Measurements from ENCODE around the gene DCN. TPM values are rescaled to one million over a fixed set of nuclear protein-coding genes. Genes with fewer than 3 reads are reported as not detected.

The DCN gene
- total RNA-seq, 2 experiments from 2014 or later, result not detected

- DNase-seq (no peak), ATAC-seq (no peak)
- Mint-ChIP-seq H3K4me1 (no peaks in the 10 kb centered on the region), H3K27me3 (peaks cover 6% of the 10 kb centered on the region), H3K4me3 (no peak overlapping the region), H3K36me3 (ENCODE audit: low read depth) (no peaks in the 10 kb centered on the region), H3K9me3 (ENCODE audit: low read depth) (no peaks in the 10 kb centered on the region), H3K27ac (no peak overlapping the region)
- CTCF ChIA-PET, result interaction anchor here (1.0 to 1.3 kb wide), 2 partner anchors 10 to 12 kb away, joined by 3 read pairs; partner anchors contain the start of gene LUM
- intact Hi-C loops (cut with DNase I, micrococcal nuclease), result no loop called here
- POLR2A ChIA-PET, result no interaction called here
Observed at GRCh38 chr12:91098941-91099340, 83.7 kb downstream of the DCN start.

DNA sequence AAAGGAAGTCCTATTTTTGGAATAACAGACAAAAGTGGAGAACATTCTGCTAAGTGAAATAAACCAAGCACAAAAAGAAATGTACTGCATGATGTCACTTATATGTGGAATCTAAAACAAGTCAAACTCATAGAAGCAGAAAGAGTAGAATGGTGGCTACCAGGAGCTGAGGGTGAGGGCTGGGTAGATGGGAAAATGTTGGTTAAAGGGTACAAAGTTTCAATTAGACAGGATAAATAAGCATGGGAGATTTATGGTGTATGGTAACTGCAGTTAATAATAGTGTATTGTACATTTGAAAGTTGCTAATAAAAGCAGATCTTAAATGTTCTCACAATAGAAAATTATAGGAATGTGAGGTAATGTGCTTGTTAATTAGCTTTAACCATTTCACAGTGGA is 84.2 kb downstream of the DCN start:
- Mint-ChIP-seq H3K27me3 (peaks cover 8% of the 10 kb centered on the region), H3K27ac (no peak overlapping the region), H3K9me3 (ENCODE audit: low read depth) (peaks cover under 1% of the 10 kb centered on the region), H3K36me3 (ENCODE audit: low read depth) (no peaks in the 10 kb centered on the region), H3K4me1 (no peaks in the 10 kb centered on the region), H3K4me3 (no peak overlapping the region)
- POLR2A ChIA-PET, result no interaction called here
- intact Hi-C loops (cut with DNase I, micrococcal nuclease), result no loop called here
- CTCF ChIA-PET, result no interaction called here
- DNase-seq (no peak), ATAC-seq (no peak)

- CTCF ChIA-PET, result interaction anchor here (0.6 kb wide), 1 partner anchor 1615 kb away, joined by 3 read pairs; no protein-coding TSS in a partner anchor
- no peak for ATAC-seq
- Mint-ChIP-seq H3K27ac (no peak overlapping the region), H3K27me3 (peaks cover 8% of the 10 kb centered on the region), H3K9me3 (ENCODE audit: low read depth) (peaks cover 6% of the 10 kb centered on the region), H3K4me3 (no peak overlapping the region), H3K36me3 (ENCODE audit: low read depth) (no peaks in the 10 kb centered on the region), H3K4me1 (no peaks in the 10 kb centered on the region)
- POLR2A ChIA-PET, result no interaction called here
- DNase-seq, result no peak
- intact Hi-C loops (cut with DNase I, micrococcal nuclease), result no loop called here
Observed at GRCh38 chr12:91094957-91095356, 87.7 kb downstream of the DCN start.

GRCh38 chr12:91094032-91094662 is 88.5 kb downstream of the DCN start:
- POLR2A ChIA-PET, result no interaction called here
- intact Hi-C loops (cut with DNase I, micrococcal nuclease), result no loop called here
- peaks cover 12% of the 10 kb centered on the region for H3K9me3 Mint-ChIP-seq (ENCODE audit: low read depth)

GRCh38 chr12:91093341-91093740 is 89.3 kb downstream of the DCN start:
- intact Hi-C loops (cut with DNase I, micrococcal nuclease), result no loop called here
- peaks cover 6% of the 10 kb centered on the region for H3K27me3 Mint-ChIP-seq
- H3K4me3 Mint-ChIP-seq, result no peak overlapping the region
- ChIA-PET POLR2A (no interaction called here), CTCF (no interaction called here)
- no peak for DNase-seq
- no peaks in the 10 kb centered on the region for H3K4me1 Mint-ChIP-seq
- H3K9me3 Mint-ChIP-seq (ENCODE audit: low read depth), result peaks cover 14% of the 10 kb centered on the region
- H3K36me3 Mint-ChIP-seq (ENCODE audit: low read depth), result no peaks in the 10 kb centered on the region
- ATAC-seq, result no peak
- no peak overlapping the region for H3K27ac Mint-ChIP-seq

More at GRCh38 chr12:91094032-91094662, 88.5 kb downstream of the DCN start:
- Mint-ChIP-seq H3K36me3 (ENCODE audit: low read depth) (no peaks in the 10 kb centered on the region), H3K27ac (no peak overlapping the region), H3K4me1 (no peaks in the 10 kb centered on the region), H3K27me3 (peaks cover 6% of the 10 kb centered on the region), H3K4me3 (no peak overlapping the region)
- no peak for ATAC-seq
- CTCF ChIA-PET, result interaction anchor here (0.6 kb wide), 1 partner anchor 1614 kb away, joined by 3 read pairs; no protein-coding TSS in a partner anchor
- no peak for DNase-seq

GRCh38 chr12:91091916-91092715 is 90.5 kb downstream of the DCN start:
- DNase-seq (no peak), ATAC-seq (no peak)
- intact Hi-C loops (cut with DNase I, micrococcal nuclease), result no loop called here
- peaks cover 14% of the 10 kb centered on the region for H3K9me3 Mint-ChIP-seq (ENCODE audit: low read depth)
- no peaks in the 10 kb centered on the region for H3K36me3 Mint-ChIP-seq (ENCODE audit: low read depth)
- no peak overlapping the region for H3K4me3 Mint-ChIP-seq
- CTCF ChIA-PET, result interaction anchor here (0.6 kb wide), 1 partner anchor 16 kb away, joined by 3 read pairs; no protein-coding TSS in a partner anchor
- no peaks in the 10 kb centered on the region for H3K4me1 Mint-ChIP-seq
- POLR2A ChIA-PET, result no interaction called here
- H3K27ac Mint-ChIP-seq, result no peak overlapping the region
- H3K27me3 Mint-ChIP-seq, result peaks cover 6% of the 10 kb centered on the region

Other genes with a start within 250 kb of the DCN start
- not detected for gene CCER1, start 227.6 kb downstream of the DCN start, total RNA-seq
- not detected for gene EPYC, start 177.8 kb downstream of the DCN start, total RNA-seq
- not detected for gene KERA, start 124.8 kb downstream of the DCN start, total RNA-seq
- gene LUM, start 71.3 kb downstream of the DCN start, total RNA-seq, result not detected

Measured in activated CD4-positive, alpha-beta T cell treated with anti-CD3 and anti-CD28 coated beads for 36 hours (primary cell).